Measurements from ENCODE around the gene DIS3L2.

DIS3L2 gene

GRCh38 chr2:232276084-232276732 lies 314.7 kb downstream of the DIS3L2 start:
- no peak for DNase-seq

- DNase-seq: no peak
These were observed 315.3 kb downstream of the DIS3L2 start for GRCh38 chr2:232276733-232277313.

- DNase-seq: no peak
These were observed 317.0 kb downstream of the DIS3L2 start for GRCh38 chr2:232278534-232278933.

GRCh38 chr2:232280341-232280740 lies 318.8 kb downstream of the DIS3L2 start:
- no peak for DNase-seq

GRCh38 chr2:232281858-232282507 lies 320.5 kb downstream of the DIS3L2 start:
- no peak for DNase-seq

- no peak for DNase-seq
These were observed 321.1 kb downstream of the DIS3L2 start for GRCh38 chr2:232282508-232283055.

- DNase-seq: no peak
These were observed 324.7 kb downstream of the DIS3L2 start for GRCh38 chr2:232286001-232286868.

GRCh38 chr2:232287316-232287715 lies 325.8 kb downstream of the DIS3L2 start:
- DNase-seq: no peak

- DNase-seq: no peak
These were observed 327.0 kb downstream of the DIS3L2 start for GRCh38 chr2:232288489-232289030.

GRCh38 chr2:232290668-232291067 lies 329.2 kb downstream of the DIS3L2 start:
- DNase-seq: no peak

- DNase-seq: no peak
These were observed 329.8 kb downstream of the DIS3L2 start for GRCh38 chr2:232291343-232291742.

GRCh38 chr2:232292395-232293154 lies 331.1 kb downstream of the DIS3L2 start:
- DNase-seq: peak; percentile 23 to 38

GRCh38 chr2:232293191-232293590 lies 331.7 kb downstream of the DIS3L2 start:
- no peak for DNase-seq

- DNase-seq: no peak
These were observed 334.5 kb downstream of the DIS3L2 start for GRCh38 chr2:232295971-232296370.

- no peak for DNase-seq
These were observed 335.4 kb downstream of the DIS3L2 start for GRCh38 chr2:232296776-232297525.

- DNase-seq: peak; percentile 4 to 8
These were observed 337.6 kb downstream of the DIS3L2 start for GRCh38 chr2:232299084-232299483.

GRCh38 chr2:232299927-232300674 lies 338.6 kb downstream of the DIS3L2 start:
- no peak for DNase-seq

GRCh38 chr2:232300894-232301387 lies 339.4 kb downstream of the DIS3L2 start:
- DNase-seq: no peak

GRCh38 chr2:232304236-232304635 lies 342.7 kb downstream of the DIS3L2 start:
- DNase-seq: no peak

GRCh38 chr2:232306741-232307305 lies 345.3 kb downstream of the DIS3L2 start:
- no peak for DNase-seq

All from Kasumi-1 (cell line).